Activated effector memory CD4-positive, alpha-beta T cell treated with Interleukin-2 at 50 U/mL for 16 hours (primary cell): Measurements from ENCODE around the gene HS6ST3.

Source experiments
- DNase-seq: peaks from one replicate; pipeline ENCODE4 v3.0.0-alpha.2; 2020

Gene HS6ST3

GRCh38 chr13:96342852-96343465 is 253.1 kb downstream of the HS6ST3 start:
- no peak for DNase-seq

- no peak for DNase-seq
These were observed 257.0 kb downstream of the HS6ST3 start for GRCh38 chr13:96346921-96347320.

GRCh38 chr13:96373597-96373996 is 283.7 kb downstream of the HS6ST3 start:
- no peak for DNase-seq

- no peak for DNase-seq
These were observed 287.9 kb downstream of the HS6ST3 start for GRCh38 chr13:96377835-96378234.

- no peak for DNase-seq
These were observed 290.1 kb downstream of the HS6ST3 start for GRCh38 chr13:96379967-96380366.

- no peak for DNase-seq
These were observed 291.8 kb downstream of the HS6ST3 start for GRCh38 chr13:96381681-96382080.

- DNase-seq: no peak
These were observed 298.7 kb downstream of the HS6ST3 start for GRCh38 chr13:96388598-96388997.

- DNase-seq: no peak
These were observed 301.7 kb downstream of the HS6ST3 start for GRCh38 chr13:96391606-96392005.

- DNase-seq: no peak
These were observed 307.9 kb downstream of the HS6ST3 start for GRCh38 chr13:96397807-96398206.

- DNase-seq: no peak
These were observed 308.6 kb downstream of the HS6ST3 start for GRCh38 chr13:96398486-96398885.

- no peak for DNase-seq
These were observed 313.3 kb downstream of the HS6ST3 start for GRCh38 chr13:96403241-96403640.

GRCh38 chr13:96403651-96404050 is 313.7 kb downstream of the HS6ST3 start:
- DNase-seq: no peak

- no peak for DNase-seq
These were observed 326.0 kb downstream of the HS6ST3 start for GRCh38 chr13:96415831-96416385.

- no peak for DNase-seq
These were observed 328.2 kb downstream of the HS6ST3 start for GRCh38 chr13:96417939-96418685.

- DNase-seq: no peak
These were observed 331.4 kb downstream of the HS6ST3 start for GRCh38 chr13:96421314-96421713.

- DNase-seq: no peak
These were observed 332.1 kb downstream of the HS6ST3 start for GRCh38 chr13:96422002-96422401.

GRCh38 chr13:96426167-96426566 is 336.3 kb downstream of the HS6ST3 start:
- DNase-seq: no peak

GRCh38 chr13:96428911-96429310 is 339.0 kb downstream of the HS6ST3 start:
- no peak for DNase-seq

GRCh38 chr13:96431044-96431581 is 341.2 kb downstream of the HS6ST3 start:
- DNase-seq: no peak

GRCh38 chr13:96444676-96445075 is 354.8 kb downstream of the HS6ST3 start:
- no peak for DNase-seq

- no peak for DNase-seq
These were observed 360.0 kb downstream of the HS6ST3 start for GRCh38 chr13:96449920-96450319.

GRCh38 chr13:96450326-96451020 is 360.6 kb downstream of the HS6ST3 start:
- DNase-seq: no peak

GRCh38 chr13:96454466-96454865 is 364.6 kb downstream of the HS6ST3 start:
- DNase-seq: no peak
